ENCODE measurements around the gene DNM1. TPM values are rescaled to one million over a fixed set of nuclear protein-coding genes. Genes with fewer than 3 reads are reported as not detected.

Gene DNM1
- total and polyA plus RNA-seq, 7 donors: 1.1 to 5.4 (median 2.1) TPM

- H3K4me1 ChIP-seq: no peaks in the 10 kb centered on the region
- no peak for TF ChIP-seq CTCF (IDR thresholded peaks at IDR 0.05)
- peaks cover 0 to 16% of the 10 kb centered on the region in 2 donors for H3K36me3 ChIP-seq (ENCODE audit: insufficient read depth in 1 of 2, low read depth in 1 of 2)
- no peak overlapping the region for H3K27ac ChIP-seq
- intact Hi-C loops (cut with DNase I): loop anchor here in 1 of 2 donors (10.0 kb wide), 1 partner anchor 123 kb away; no protein-coding TSS in a partner anchor
- no peaks in the 10 kb centered on the region for H3K9me3 ChIP-seq
- H3K27me3 ChIP-seq (ENCODE audit: insufficient read depth in 3 of 3, low read length in 2 of 3): no peaks in the 10 kb centered on the region
- WGBS, 3 donors: 91 to 95% (median 92%) methylated on average over 3 of the region's 3 CpGs
- ATAC-seq: no peak
- H3K4me3 ChIP-seq: no peak overlapping the region
- no peak for DNase-seq
Measured at GRCh38 chr9:128292009-128292408, 88.8 kb downstream of the DNM1 start.

- 80 to 87% (median 86%) methylated on average over 4 of the region's 4 CpGs for WGBS, 3 donors
- DNase-seq: no peak
- ATAC-seq: no peak
- Histone ChIP-seq H3K27ac (no peak overlapping the region), H3K9me3 (no peaks in the 10 kb centered on the region), H3K36me3 (ENCODE audit: insufficient read depth in 1 of 2, low read depth in 1 of 2) (peaks cover 0 to 10% of the 10 kb centered on the region in 2 donors), H3K27me3 (ENCODE audit: insufficient read depth in 3 of 3, low read length in 2 of 3) (no peaks in the 10 kb centered on the region), H3K4me3 (no peak overlapping the region), H3K4me1 (no peaks in the 10 kb centered on the region)
- intact Hi-C loops (cut with DNase I): loop anchor here in 1 of 2 donors (10.0 kb wide), 1 partner anchor 122 kb away; no protein-coding TSS in a partner anchor
- TF ChIP-seq CTCF (IDR thresholded peaks at IDR 0.05): no peak
Measured at GRCh38 chr9:128293091-128293490, 89.9 kb downstream of the DNM1 start.

- 82 to 94% (median 91%) methylated on average over 4 of the region's 4 CpGs for WGBS, 3 donors
- H3K27ac ChIP-seq: no peak overlapping the region
Measured at GRCh38 chr9:128294142-128294541, 91.0 kb downstream of the DNM1 start.

GRCh38 chr9:128296340-128297220 lies 93.4 kb downstream of the DNM1 start:
- Histone ChIP-seq H3K4me3 (no peak overlapping the region), H3K36me3 (ENCODE audit: insufficient read depth in 1 of 2, low read depth in 1 of 2) (no peaks in the 10 kb centered on the region), H3K27me3 (ENCODE audit: insufficient read depth in 3 of 3, low read length in 2 of 3) (no peaks in the 10 kb centered on the region), H3K27ac (no peak overlapping the region), H3K4me1 (no peaks in the 10 kb centered on the region), H3K9me3 (no peaks in the 10 kb centered on the region)
- DNase-seq (no peak), ATAC-seq (no peak)
- no peak for TF ChIP-seq CTCF (IDR thresholded peaks at IDR 0.05)
- WGBS, 3 donors: 89 to 93% (median 91%) methylated on average over 16 of the region's 16 CpGs
- intact Hi-C loops (cut with DNase I): loop anchor here (5.0 to 10.0 kb wide), 2 partner anchors 46 to 118 kb away; partner anchors contain the start of gene SLC27A4 (in 1 of the 2)

More at GRCh38 chr9:128294142-128294541, 91.0 kb downstream of the DNM1 start:
- Histone ChIP-seq H3K4me1 (no peaks in the 10 kb centered on the region), H3K36me3 (ENCODE audit: insufficient read depth in 1 of 2, low read depth in 1 of 2) (no peaks in the 10 kb centered on the region), H3K4me3 (no peak overlapping the region), H3K9me3 (no peaks in the 10 kb centered on the region), H3K27me3 (ENCODE audit: insufficient read depth in 3 of 3, low read length in 2 of 3) (no peaks in the 10 kb centered on the region)
- intact Hi-C loops (cut with DNase I): loop anchor here in 1 of 2 donors (2.0 to 10.0 kb wide), 2 partner anchors 47 to 121 kb away; partner anchors contain the start of gene SLC27A4
- no peak for TF ChIP-seq CTCF (IDR thresholded peaks at IDR 0.05)
- no peak for DNase-seq
- ATAC-seq: no peak
